Left cardiac atrium (tissue), 4 donors: ENCODE measurements around the gene DBX1. TPM values are rescaled to one million over a fixed set of nuclear protein-coding genes. Genes with fewer than 3 reads are reported as not detected.
A peak's percentile ranks its signal among the peaks of the same experiment; 100 is the strongest.

Source experiments
- ATAC-seq, 2 donors: fragments of 200-7000 bp; cut with Tn5 transposase; one replicate each; pipeline ENCODE4 v1.9.1; 2020; ENCODE audit warnings: mild to moderate bottlenecking in 2 of 2, moderate library complexity in 2 of 2
- DNase-seq: peaks from one replicate; pipeline ENCODE4 v3.0.0-alpha.2; 2020
- intact Hi-C, 2 donors: fragments of 100-400 bp; cut with DNase I; formaldehyde crosslinking; loops; one replicate each; pipeline versions ENCODE4 v1.14.1 to v1.15.1; 2022 to 2023
- total RNA-seq, 2 donors: library from RNA; stranded (reverse); fragmentation: NEBNext Ultra II Directional; extraction: Animal tissue kit (Norgen Biotek cat#: 25700); gene quantifications; one replicate each; pipeline ENCODE4 v1.2.1, GENCODE V29; 2021
- donor health status: DM: no; HTN: yes; CAD: no.
- donor health status: DM: no; HTN: yes; CAD: no; lungs with severe emphysema.
- donor health status: DM: yes; HTN: yes; CAD: no.
- donor health status: Dilated cardiomyopathy.

The DBX1 gene
- total RNA-seq, 2 donors from 2014 or later, result not detected

DNA sequence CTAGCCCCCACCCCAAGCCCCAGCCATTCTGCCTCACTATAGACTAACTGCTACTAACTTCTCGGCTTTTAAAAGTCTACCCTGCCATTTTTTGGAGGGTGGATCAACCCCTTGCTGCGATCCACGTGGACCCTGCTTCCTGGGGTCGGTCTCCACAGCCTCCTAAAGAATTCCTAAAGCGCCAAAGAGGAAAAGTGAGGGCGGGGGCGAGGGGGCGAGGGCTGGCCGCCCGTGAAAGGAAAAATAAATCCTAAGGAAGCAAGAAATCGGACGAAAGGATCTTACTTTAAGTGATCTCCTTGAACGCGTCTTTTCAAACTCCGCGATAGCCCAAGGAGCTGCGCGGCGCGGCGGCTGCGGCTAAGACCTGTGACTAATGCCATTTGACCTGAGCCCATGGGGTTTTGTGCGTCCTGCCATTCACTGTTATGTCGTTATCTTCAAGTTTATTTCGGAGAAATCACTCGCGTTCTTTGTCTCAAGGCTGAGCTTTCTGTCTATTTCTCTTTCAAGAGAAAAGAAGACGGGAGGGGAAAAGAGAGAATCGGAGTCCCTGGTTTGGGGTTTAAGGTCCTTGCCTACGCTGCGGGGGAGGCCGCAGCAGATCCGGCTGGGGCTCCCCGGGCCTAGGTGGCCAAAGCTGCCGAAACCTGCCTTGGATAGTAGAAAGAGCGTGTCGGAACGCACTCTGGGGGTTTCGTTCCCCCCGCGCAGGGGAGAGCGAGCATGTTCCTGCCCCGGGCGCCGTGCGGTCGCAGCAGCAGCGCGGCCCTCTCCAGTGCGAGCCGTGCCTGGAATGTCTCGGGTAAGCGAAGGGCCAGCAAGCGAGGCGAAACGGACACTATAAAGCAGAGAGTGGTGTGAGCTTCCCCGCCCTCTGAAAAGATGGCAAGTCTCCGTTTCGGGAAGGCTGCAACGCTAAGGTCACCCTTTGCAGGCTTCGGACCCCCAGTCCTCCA, 2.8 kb upstream of the DBX1 start:
- ATAC-seq, result peak; percentile 48 to 73
- peak; percentile 26 for DNase-seq
- intact Hi-C loops, result no loop called here

DNA sequence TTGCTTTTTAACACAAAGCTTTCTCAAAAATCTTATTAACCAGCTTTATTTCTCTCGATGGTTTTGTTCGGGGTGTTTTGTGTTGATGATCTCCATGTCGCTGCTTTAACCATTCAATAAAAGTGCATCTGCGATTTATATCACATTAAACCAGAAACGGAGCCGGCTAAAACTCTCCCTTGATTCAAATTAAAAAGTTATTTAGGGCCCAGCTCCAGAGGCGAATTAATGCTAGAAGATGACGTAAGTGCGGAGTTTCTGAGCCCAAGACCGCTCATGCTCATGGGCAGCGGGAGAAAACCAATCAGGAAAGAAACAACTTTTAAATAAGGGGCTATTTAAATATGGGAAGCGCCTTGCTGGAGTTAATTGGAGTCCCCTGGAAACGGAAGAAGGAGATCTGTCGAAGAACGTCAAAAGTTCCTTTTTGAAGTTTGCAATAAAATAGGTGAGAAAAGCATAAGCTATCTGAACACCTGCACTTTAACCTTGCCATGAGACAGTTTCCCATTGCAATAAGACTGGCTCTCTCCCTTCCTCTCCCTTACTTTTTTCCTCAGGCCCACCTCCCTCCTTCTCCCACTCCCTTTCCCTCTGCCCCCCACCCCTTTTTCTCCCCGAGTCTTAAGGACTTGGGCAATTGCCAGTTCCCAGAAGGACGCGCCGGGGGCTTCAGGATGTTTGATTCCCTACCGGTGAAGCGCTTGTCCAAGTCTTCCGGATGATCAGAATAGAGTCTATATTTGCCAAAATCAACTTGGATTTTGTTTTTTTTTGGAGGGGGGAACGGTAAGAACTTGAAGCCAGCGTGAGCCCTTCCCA, 1.9 kb upstream of the DBX1 start:
- ATAC-seq (no peak), DNase-seq (no peak)
- intact Hi-C loops, result no loop called here

DNA sequence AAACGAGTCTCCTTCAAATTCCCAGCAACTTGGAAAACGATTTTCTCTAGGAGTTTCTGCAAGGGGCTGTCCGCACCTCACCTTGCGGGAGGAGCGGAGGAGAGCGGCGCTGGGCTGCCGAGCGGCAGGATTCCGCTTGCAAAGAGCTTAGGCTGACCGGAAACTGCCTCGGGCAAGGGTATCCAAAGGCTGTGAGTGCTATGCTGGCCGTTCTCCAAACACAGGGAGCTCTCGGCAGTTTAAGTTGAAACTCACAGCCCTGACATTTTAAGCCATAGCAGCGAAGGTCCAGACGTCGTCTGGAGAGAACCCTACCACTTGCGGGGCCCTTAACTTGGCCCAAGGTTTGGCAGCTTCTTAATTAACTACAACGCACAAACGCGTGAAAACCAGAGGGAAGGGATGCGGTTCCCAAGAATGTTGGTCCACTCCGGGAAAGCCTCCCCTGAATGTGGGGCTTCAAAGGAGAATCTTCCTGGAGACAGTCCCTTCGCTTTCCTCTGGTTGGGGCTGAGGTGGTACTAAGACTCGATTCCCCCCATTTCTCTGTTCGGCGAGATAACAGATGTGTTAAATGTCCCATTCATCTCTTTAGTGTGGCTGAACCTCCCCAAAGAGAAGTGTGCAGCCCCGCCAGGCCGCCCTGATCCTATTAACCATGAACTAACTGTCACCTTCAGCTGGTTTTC, 1.1 kb upstream of the DBX1 start:
- intact Hi-C loops, result no loop called here
- no peak for ATAC-seq
- no peak for DNase-seq

DNA sequence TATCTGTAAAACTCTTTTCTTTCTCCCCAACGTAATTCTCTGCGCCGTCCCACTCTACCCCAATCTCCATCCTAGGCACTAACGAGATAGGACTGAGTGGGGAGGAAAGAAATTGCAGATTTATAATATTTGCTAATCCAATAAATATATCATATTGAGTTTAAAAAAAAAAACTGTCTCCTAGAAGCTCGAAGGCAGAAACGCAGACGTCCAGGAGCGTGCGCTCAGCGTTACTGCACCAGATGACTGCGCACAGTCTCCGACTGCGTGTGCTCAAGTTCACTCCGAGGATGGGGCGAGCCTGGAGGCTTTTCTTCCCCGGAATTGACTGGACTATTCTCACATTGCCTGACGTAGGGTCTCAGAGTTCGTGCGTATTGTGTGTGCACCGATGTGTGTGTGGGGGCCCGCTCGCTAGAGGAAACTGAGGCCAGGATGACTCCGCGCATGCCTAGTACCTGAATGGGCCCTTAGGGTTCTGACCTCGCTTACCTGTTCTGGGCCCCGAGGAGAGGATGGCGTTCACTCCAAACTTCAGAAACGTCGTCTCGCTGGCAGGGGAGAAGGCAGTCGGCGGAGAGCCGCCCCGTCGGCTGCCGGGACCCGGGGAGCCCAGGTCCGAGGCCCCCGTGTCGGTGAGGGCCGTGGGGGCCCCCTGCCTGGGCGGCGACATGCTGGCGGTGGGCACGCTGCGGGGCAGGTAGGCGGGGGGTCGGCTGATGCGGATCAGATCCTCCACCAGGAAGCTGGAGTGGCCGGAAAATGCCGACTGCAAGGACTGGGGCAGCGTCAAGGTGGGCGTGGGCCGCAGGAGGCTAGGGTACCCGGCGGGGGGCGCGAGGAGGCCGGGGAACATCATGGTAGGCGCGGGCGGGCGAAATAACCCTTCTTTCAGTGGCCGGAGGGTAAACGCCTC, 551 bp downstream of the DBX1 start:
- no peak for ATAC-seq
- intact Hi-C loops, result no loop called here
- no peak for DNase-seq

DNA sequence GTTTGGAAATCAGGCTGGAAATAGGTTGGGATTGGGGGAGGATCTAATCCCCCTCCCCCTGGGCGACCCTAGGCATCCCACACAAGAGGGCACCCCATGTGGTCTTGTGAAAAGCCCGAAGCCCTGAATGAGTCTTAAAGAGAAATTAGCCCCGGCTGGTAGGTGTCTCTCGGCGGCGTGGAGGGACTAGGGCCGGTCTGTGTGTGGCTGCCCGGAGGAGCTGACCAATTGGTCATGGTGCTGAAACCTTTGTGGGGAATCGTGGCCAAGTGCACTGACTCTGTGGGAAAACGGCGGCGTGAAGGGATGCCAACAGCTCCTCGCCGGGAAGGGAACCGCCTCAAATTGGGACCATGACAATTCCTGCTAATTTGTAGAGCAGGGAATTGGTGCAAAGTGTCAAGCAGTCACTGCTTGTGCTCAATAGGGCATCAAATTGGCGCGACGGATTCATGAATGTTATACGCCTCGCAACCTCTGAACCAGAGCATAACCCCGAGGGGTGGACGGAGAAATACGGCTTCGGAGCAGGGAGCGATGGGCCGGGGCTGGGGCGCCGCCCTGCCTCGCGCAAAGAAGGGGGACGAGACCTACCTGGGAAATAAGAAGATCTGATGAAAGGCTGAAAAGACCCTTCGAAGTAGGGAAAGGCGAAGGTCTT, 1.5 kb downstream of the DBX1 start:
- peak; percentile 75 to 81 for ATAC-seq
- intact Hi-C loops, result no loop called here
- peak; percentile 71 for DNase-seq

DNA sequence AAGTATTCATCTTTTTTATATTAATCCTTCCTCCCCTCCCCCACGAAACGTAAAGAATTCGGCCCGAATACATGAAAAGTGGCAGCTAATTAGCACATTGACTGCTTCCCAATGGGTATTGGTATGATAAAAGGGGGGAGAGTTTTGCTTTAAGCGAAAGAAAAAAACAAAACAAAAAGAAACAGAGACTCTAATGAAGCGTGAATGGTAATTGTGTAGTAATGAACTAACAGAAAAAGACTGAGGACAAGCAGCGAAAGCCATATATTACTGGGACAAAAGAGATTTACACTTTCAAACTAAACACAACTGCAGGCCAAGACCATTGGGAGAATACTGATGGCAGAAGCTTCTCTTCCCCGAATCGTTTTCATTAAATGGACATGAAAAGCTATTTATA, 2.5 kb downstream of the DBX1 start:
- no peak for ATAC-seq
- intact Hi-C loops, result no loop called here
- no peak for DNase-seq

DNA sequence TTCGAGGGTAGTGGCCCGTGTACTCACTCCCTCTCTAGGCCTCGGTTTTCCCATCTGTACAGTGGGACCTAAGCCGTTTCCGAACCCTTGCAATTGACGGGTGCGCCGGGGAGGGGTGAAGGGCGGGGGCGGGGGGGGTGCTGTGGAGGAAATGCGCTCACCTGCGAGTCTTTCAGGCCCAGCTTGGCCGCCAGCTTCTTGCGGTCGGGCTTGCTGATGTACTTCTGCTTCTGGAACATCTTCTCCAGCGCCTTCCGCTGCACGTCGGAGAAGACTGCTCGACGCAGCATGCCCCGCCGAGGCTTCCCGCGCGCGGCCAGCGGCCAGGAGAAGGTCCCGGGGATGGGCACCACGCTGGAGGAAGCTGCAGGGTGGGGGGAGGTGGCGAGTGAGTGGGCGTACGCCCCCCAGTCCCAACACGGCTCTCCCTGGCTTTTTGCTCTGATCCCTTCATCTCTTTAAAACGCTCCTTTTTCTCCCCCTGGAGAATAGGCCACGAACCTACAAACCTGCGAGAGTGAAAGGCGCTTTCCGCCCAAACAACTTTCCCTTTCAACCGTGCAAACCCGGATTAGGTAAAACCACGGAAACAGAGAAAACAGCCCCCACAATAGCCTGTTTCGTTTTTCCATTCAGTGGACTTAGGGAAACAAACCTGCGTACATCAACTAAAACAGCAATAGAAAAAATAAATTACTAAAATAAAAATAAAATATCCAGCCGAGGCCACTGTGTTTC, 3.2 kb downstream of the DBX1 start:
- intact Hi-C loops, result no loop called here
- ATAC-seq, result no peak
- no peak for DNase-seq

DNA sequence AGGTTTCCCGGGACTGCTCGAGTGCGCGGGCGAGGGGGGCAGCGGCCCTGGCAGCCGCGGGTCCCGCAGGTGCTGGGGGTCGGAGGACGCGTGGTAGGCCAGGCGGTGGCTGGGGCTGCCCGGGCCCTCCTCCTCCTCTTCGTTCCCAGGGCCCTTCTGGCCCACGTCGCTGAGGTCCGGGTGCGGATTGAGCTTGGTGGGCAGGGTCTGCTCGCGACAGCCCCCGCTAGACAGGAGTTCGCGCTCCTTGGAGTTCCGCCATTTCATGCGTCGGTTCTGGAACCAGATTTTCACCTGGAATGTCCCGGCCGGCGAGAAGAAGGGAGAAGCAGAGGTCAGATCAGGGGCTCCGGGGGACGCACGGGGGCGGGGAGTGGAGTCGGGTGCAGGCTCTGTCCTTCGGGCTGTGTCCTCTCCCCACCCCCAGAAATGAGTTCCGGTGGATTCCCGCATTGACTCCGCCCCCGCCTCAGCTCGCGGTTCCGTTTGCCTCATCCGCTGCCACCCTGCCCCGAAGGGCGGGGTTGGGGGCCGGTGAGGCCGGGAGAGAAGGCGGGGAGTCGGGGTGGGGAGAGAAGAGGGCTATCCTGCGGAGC, 3.9 kb downstream of the DBX1 start:
- no peak for DNase-seq
- ATAC-seq, result peak; percentile 21 to 37
- intact Hi-C loops, result no loop called here

DNA sequence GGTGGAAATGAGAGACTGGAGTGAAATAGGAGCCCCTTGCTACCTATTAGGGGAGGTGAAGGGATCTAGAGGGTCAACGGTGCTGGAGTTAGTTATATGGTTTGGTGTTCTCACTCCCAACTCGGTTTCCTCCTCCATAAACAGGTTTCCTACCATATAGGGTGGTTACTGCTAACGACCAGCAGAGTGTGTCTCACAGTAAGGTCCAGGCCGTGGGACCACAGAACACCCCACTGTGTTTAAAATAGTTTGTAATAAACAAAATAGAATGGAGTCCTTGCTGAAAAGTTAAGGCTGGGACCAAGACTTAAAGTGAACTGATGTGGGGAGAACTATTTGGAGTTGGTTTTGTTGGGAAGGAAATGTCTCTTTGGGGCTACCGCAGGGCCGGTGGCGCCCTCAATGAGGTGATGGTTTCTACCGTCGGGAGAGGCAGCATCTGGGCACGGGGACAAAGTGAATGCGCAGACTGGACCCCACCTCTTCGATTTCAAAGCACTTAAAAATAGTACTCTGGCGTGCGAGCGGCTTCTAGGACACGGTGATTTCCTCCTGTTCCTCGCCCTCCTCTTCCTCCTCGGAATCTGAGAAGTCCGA, 4.5 kb downstream of the DBX1 start:
- ATAC-seq, result no peak
- DNase-seq, result no peak
- intact Hi-C loops, result no loop called here

DNA sequence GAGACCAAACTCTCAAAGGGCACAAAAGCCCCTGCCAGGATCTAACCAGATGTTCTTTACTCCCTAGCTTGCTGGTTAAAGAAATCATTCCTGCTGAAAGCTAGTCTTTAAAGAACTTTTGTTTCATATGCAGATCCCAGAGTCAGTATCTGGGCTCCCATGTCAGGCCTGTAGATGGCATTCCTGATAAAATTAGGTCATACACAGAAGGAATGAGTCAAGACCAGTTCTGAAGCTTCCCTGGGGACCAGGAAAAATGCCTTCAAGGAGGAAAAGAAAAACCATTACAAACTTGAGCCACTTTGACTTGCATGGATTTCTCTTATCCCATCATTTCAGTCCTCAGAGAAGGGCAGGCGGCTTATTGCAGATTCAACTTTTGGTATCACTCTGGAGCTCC, 5.9 kb downstream of the DBX1 start:
- intact Hi-C loops, result no loop called here
- ATAC-seq, result no peak
- no peak for DNase-seq

DNA sequence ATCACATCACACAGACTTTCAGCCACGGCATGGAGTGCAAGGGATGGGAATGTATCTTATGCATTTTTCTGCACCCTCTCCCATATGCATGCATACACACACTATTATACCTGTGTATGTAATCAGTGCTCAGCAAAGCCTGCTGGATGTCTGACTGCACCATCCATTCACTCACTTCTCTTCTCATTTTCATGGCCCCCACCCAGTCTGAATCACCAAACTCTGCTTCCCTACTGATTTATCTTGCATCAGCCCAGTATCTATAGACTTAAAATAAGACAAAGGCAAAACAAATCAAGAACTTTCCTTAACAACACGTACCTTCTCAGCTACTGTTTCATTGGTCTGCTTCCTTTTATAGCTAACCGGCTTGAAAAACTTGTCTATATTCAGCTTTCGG, 21.6 kb downstream of the DBX1 start:
- intact Hi-C loops, result loop anchor here (10.0 kb wide), 2 partner anchors 194 to 584 kb away; no protein-coding TSS in a partner anchor
- DNase-seq (no peak), ATAC-seq (no peak)

DNA sequence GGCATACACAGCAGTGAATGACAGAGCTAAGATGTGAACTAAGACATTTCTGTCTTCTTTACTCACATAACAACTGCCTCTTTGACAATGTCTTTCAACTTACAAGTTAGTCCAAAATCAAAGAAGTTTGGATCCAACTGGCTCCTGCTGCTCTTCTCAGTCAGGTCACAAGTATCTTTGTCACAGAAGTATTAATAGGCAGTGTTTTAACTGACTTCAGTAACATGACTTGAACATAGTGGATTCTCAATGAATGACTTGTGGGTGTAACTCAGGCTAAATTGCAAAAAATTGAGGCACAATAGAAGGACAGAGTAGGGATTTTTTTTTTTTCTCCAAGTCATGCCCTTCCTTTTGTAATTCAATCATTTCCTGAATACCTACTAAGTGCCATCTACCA, 22.6 kb downstream of the DBX1 start:
- DNase-seq (no peak), ATAC-seq (no peak)
- intact Hi-C loops, result loop anchor here (10.0 kb wide), 2 partner anchors 193 to 583 kb away; no protein-coding TSS in a partner anchor

DNA sequence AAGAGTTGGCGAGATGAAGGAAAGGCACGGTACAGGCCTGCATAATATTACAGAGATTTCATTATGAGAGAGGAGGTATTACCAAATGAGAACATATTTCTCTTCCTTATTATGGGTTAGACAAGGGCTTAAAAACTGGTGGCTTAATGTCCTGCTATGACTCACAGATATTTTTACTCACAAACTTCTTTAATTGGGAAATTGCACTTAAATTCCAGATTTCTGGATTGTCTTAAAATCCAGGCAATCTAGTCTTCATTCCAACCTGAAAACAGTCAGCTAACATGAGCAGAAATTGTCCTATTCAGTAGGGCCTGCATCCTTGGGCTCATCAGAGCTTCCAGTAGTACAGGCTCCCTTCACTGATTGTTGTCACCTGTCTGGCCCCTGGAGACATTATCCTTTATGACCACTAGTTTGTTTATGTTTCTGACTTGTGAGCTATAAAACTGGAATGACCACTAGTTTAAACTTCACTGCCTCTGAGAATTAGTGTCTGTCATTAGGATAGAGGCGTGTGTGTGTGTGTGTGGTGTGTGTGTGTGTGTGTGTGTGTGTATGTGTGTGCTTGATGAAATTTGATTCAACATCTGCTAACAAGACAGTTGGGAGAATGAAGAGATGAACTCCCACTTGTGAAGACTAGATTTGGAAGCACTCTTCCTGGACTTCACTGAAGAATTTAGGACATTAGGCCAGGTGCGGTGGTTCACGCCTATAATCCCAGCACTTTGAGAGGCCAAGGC, 25.1 kb downstream of the DBX1 start:
- DNase-seq (no peak), ATAC-seq (no peak)
- intact Hi-C loops, result loop anchor here (5.0 to 10.0 kb wide), 5 partner anchors 190 to 580 kb away; no protein-coding TSS in a partner anchor

DNA sequence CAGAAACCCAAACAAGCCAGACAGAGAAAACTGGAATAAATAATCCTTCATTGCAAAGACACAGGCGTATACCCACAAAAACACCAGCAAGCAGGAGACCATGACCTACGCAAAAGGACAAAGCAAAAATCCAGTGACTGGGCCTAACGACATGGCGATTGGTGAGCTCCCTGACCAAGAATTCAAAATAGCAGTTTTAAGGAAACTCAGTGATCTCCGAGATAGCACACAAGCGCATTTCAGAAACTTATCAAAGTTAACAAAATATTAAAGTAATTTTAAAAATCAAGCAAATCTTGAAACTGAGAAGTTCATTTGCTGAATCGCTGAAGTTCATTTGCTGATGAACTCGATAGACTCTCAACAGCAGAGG, 27.6 kb downstream of the DBX1 start:
- DNase-seq (no peak), ATAC-seq (no peak)
- intact Hi-C loops, result loop anchor here (2.0 to 10.0 kb wide), 6 partner anchors 180 to 578 kb away; no protein-coding TSS in a partner anchor

DNA sequence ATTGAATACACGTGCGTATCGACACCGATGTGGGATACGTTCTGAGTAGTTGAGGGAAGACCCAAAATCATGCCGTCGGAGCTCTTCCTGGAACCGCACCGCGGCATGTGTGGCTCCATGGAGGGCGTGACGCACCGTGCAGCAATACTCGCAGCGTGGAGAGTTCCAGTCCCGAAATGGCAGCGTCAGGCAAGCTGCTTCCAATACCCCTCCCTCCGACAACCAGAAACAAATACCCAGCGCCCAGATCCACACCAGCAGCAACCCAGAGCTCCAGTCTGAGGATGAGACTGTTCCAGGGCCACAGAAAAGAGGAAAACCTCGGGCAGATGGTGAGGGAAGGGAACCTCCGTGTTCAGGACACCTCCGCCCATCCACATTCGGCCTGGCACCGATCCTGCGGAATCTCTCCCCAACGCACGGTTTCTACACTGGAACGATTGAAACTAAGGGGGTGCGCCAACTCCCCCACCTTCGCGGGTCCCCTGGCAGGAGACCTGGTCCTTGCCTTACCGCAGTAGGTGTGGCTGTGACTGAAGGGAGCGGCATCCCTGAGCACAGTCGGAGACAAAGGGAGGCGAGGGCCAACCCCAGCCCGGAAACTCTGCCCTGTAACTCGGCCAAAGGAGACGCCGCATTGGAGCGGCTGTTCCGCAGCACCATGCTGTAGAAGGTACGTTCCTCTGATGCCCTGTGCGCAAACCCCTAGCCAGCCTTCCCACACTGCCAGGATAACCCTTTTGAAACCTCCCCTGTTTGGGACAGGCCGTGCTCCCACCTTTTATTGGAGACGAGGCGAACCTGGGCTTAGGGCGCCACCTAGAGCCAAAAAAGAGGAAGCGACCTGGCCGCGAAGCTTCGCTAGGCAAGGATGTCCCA, 28.2 kb downstream of the DBX1 start:
- DNase-seq (peak; percentile 63), ATAC-seq (peak; percentile 72 to 77)
- intact Hi-C loops, result loop anchor here (2.0 to 10.0 kb wide), 7 partner anchors 179 to 577 kb away; no protein-coding TSS in a partner anchor
